Keratinocyte (primary cell): ENCODE data around the gene SOWAHC.

Experiments
- CTCF ChIP-seq, 3 experiments: IDR thresholded peaks in 1 of 3; conservative IDR thresholded peaks in 1 of 3; optimal IDR thresholded peaks in 1 of 3; 2 replicates in 2 of 3; 3 replicates in 1 of 3; pipeline versions ENCODE3 to v1.5.1; 2011; ENCODE audit warnings: low read length in 3 of 3, mild to moderate bottlenecking in 3 of 3, moderate library complexity in 2 of 3, control low read depth in 1 of 3, inconsistent platforms in 1 of 3; ENCODE audit not compliant: insufficient read depth in 2 of 3; ENCODE audit errors: extremely low read depth in 1 of 3
- EZH2 ChIP-seq: IDR thresholded peaks from one replicate; pipeline ENCODE4 v1.6.1; 2012; ENCODE audit warnings: inconsistent platforms, mild to moderate bottlenecking, low read length, moderate library complexity

- TF ChIP-seq CTCF (optimal IDR thresholded peaks at IDR 0.05 in 1 of 3, IDR thresholded peaks at IDR 0.05 in 1 of 3, conservative IDR thresholded peaks at IDR 0.05 in 1 of 3; ENCODE audit: extremely low read depth in 1 of 3, insufficient read depth in 2 of 3, low read length in 3 of 3) (no peak), EZH2 (no peak)
Measured at GRCh38 chr2:109616184-109616583, 2.0 kb downstream of the SOWAHC start.
